ENCODE results near the gene MCM3AP. TPM values are rescaled to one million over a fixed set of nuclear protein-coding genes. Genes with fewer than 3 reads are reported as not detected.

Gene MCM3AP
- total and polyA plus RNA-seq, 9 of the 15 experiments (the other 6 are each of a cell fraction or from before 2014, with no cell fraction given) = 6.5 to 179 (median 69.6) TPM

- TF ChIP-seq BCLAF1 (IDR thresholded peaks at IDR 0.05; ENCODE audit: borderline replicate concordance in 1 of 2, control insufficient read depth in 1 of 2, low read depth in 2 of 2, low read length in 1 of 2) (no peak), EHMT2 (IDR thresholded peaks at IDR 0.05) (no peak), RFX1 (IDR thresholded peaks at IDR 0.05) (no peak), BRCA1 (IDR thresholded peaks at IDR 0.05) (no peak), BRCA1 (CRISPR knock-in tag; IDR thresholded peaks at IDR 0.05) (no peak), ZNF561 (CRISPR knock-in tag; conservative IDR thresholded peaks at IDR 0.05) (no peak), CBFA2T2 (conservative IDR thresholded peaks at IDR 0.05) (no peak), EZH2 (IDR thresholded peaks at IDR 0.05; ENCODE audit: borderline replicate concordance, low read depth, low read length) (no peak), ZNF76 (CRISPR knock-in tag; IDR thresholded peaks at IDR 0.05; ENCODE audit: borderline replicate concordance) (no peak), ZFP36 (IDR thresholded peaks at IDR 0.05; ENCODE audit: low read depth, low read length, partially characterized antibody) (no peak), CEBPG (CRISPR knock-in tag; IDR thresholded peaks at IDR 0.05) (no peak), CEBPG (tag; conservative IDR thresholded peaks at IDR 0.05 in 1 of 2, IDR thresholded peaks at IDR 0.05 in 1 of 2) (no peak), BRD9 (IDR thresholded peaks at IDR 0.05; ENCODE audit: low read depth, partially characterized antibody) (no peak), ZBED1 (IDR thresholded peaks at IDR 0.05) (no peak), PHTF2 (CRISPR knock-in tag; IDR thresholded peaks at IDR 0.05) (no peak), ZNF518B (CRISPR knock-in tag; IDR thresholded peaks at IDR 0.05) (no peak), COPS2 (conservative IDR thresholded peaks at IDR 0.05) (no peak), FOXJ2 (tag; IDR thresholded peaks at IDR 0.05) (no peak; the same call in none of the 2 replicates), NFE2 (IDR thresholded peaks at IDR 0.05; ENCODE audit: low read depth) (no peak), NFE2L1 (tag; IDR thresholded peaks at IDR 0.05; ENCODE audit: borderline replicate concordance, low read depth) (no peak), FOXK2 (conservative IDR thresholded peaks at IDR 0.05 in 1 of 2, IDR thresholded peaks at IDR 0.05 in 1 of 2; ENCODE audit: low read depth in 2 of 2) (no peak), MCM7 (IDR thresholded peaks at IDR 0.05) (no peak)
- TF ChIP-seq, protein P1, sequence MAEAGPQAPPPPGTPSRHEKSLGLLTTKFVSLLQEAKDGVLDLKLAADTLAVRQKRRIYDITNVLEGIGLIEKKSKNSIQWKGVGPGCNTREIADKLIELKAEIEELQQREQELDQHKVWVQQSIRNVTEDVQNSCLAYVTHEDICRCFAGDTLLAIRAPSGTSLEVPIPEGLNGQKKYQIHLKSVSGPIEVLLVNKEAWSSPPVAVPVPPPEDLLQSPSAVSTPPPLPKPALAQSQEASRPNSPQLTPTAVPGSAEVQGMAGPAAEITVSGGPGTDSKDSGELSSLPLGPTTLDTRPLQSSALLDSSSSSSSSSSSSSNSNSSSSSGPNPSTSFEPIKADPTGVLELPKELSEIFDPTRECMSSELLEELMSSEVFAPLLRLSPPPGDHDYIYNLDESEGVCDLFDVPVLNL (CRISPR knock-in tag; IDR thresholded peaks at IDR 0.05; ENCODE audit: low read depth) = peak; percentile 86
Observed at GRCh38 chr21:46324390-46325072, 39.1 kb upstream of the MCM3AP start (continued).

Measured in K562 (cell line).